HG02884 (cell line): ENCODE measurements around the gene PRR13.

Source experiments
- ATAC-seq: cut with Tn5 transposase; IDR thresholded peaks from one replicate; pipeline ENCODE4 v1.9.1; 2021; ENCODE audit warnings: mild to moderate bottlenecking, moderate library complexity; ENCODE audit not compliant: unreplicated experiment

Gene PRR13

DNA sequence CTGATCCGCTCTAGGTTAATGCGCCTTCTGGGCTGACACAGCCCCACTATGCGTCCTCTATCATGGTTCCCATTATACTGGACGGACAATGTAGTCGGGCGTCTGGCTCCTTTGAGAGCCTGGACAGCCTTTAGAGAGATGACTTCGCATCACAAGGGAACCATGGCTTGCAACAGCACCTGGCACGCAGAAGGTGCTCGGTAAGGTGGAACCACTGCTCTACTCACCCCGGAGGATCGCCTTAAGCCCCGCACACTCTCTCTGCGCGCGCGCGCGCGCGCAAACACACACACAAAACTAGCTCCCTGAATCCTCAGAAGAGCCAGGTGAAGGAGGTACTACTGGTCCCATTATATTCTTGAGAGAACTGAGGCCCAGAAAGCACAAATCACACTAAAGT is 50.7 kb downstream of the PRR13 start:
- no peak for ATAC-seq

DNA sequence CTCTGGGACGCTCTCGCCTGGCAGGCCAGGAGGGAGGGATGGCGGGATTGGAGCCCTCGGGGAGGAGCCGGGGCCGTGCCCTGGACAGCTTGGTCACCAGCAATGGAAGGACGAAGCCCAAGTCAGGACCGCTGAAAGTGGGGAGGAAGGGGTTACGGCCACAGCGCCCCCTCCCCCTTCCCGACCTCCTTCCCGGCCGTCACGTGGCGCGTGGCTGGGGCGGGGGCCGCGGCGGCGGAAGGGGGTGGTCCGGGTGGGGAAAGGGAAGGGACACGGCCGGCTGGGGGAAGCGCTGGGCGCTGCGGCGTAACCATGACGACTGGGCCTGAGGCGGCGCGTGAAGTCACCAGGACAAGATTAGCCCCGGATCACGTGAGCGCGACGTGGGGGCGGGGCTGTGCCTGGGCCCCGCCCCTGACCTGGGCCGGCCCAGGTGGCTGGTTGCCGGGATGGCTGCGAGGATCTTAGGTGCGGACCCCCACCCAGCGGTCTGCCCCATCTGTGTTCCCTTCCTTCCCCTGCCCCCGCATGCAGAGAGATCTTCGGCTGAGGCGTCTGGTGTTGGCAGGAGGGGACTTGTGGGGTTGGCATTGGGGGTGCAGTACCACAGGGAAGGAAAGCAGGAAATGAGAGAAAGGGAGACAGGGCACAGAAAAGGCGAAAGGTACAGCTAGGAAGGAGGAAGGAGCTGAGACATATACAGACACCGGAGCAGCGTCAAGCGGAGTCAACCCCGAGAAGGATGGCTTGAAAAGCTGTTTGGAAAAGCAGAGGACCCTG is 51.5 kb downstream of the PRR13 start:
- ATAC-seq: peak; percentile 89

DNA sequence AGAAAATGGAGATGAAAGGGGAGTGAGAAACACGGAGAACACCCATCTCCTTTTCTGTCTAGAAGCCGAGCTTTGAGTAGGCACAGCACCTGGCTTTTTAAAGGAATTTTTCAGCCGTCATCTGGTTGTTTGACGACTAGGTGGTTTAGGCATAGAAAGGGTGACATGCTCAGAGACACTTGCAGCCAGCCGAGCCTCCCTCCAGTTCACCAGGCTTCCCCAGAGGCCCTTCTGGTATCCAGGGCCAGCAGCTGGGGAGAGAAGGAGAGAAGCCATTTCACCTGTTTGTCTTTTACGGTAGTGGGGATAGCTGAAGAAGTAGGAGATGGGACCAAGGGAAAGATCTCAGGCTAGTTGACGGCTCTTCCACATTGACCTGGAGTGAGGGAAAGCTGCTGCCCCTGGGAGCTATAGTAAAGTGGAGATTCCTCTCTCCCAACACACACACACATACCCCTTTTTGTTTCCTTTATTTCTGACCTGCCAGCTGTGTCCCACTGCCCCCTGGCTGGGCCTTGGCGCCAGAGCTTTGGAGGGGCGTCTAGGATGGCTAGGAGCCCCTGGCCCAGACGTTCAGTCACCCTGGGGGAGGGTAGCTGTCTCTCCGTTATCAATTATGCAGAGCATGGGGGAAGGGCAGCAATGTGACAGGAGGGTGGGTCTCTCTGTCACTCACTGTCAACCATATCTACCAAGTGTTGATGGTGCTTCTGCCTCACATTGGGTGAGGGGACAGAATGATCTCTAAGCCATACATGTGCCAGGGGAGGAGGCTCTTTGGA is 52.3 kb downstream of the PRR13 start:
- ATAC-seq: no peak
